Heart right ventricle (tissue), 16 donors: Measurements from ENCODE around the gene BLACAT1. TPM values are rescaled to one million over a fixed set of nuclear protein-coding genes. Genes with fewer than 3 reads are reported as not detected.
"Not testable (repeated sequence)": the region's sequence is repeated elsewhere in the genome, so short reads cannot be mapped to it uniquely, and the experiment has no call there.

Source experiments
- ATAC-seq, 8 donors: fragments of 200-7000 bp; cut with Tn5 transposase; one replicate each; pipeline ENCODE4 v1.9.1; 2020; ENCODE audit warnings: mild to moderate bottlenecking in 8 of 8, moderate library complexity in 8 of 8, moderate number of reproducible peaks in 1 of 8
- DNase-seq, 2 donors: peaks; one replicate each; pipeline ENCODE4 v3.0.0-alpha.2; 2020
- H3K27ac ChIP-seq, 10 donors: fragments of 200-600 bp; sonication (generic) in 2 of 10; one replicate each; pipeline versions ENCODE4 v1.5.0 to v1.8.0; 2020 to 2022; ENCODE audit warnings: mild to moderate bottlenecking in 3 of 10
- H3K27me3 ChIP-seq, 7 donors: fragments of 200-600 bp; one replicate each; pipeline ENCODE4 v1.8.0; 2021 to 2022; ENCODE audit warnings: mild to moderate bottlenecking in 2 of 7
- H3K36me3 ChIP-seq, 9 donors: fragments of 200-600 bp; sonication (generic) in 1 of 9; one replicate each; pipeline versions ENCODE4 v1.5.0 to v1.8.0; 2020 to 2022; ENCODE audit warnings: mild to moderate bottlenecking in 2 of 9
- H3K4me1 ChIP-seq, 9 donors: fragments of 200-600 bp; sonication (generic) in 1 of 9; one replicate each; pipeline versions ENCODE4 v1.5.0 to v1.8.0; 2020 to 2022; ENCODE audit warnings: mild to moderate bottlenecking in 4 of 9
- H3K4me3 ChIP-seq, 10 donors: fragments of 200-600 bp; sonication (generic) in 2 of 10; one replicate each; pipeline versions ENCODE4 v1.5.0 to v1.8.0; 2020 to 2022; ENCODE audit warnings: mild to moderate bottlenecking in 7 of 10, moderate library complexity in 2 of 10
- H3K9me3 ChIP-seq, 11 donors: fragments of 200-600 bp in 10 of 11; sonication (generic) in 2 of 11; one replicate each; pipeline versions ENCODE4 v1.5.0 to v1.8.0; 2013 to 2022; ENCODE audit warnings: mild to moderate bottlenecking in 2 of 11, control low read depth in 1 of 11, moderate library complexity in 1 of 11
- WGBS, 2 donors: extraction: QIAGEN DNeasy Blood & Tissue Kit; methylation state at CpG; one replicate each; pipeline ENCODE4 v1.1.7; 2013; ENCODE audit warnings: inconsistent platforms in 1 of 2; 5-methylcytosine and 5-hydroxymethylcytosine counted together
- intact Hi-C, 10 donors: fragments of 100-400 bp; cut with DNase I; formaldehyde crosslinking; loops; one replicate each; pipeline versions ENCODE4 v1.11.1 to v1.14.2; 2022
- polyA plus RNA-seq, 2 donors: library from polyadenylated mRNA; stranded (reverse); fragments of 200-250 nt; gene quantifications; one replicate each; pipeline ENCODE4 v1.2.3, GENCODE V29; 2013
- total RNA-seq, 10 donors: library from RNA; stranded (reverse); fragmentation: NEBNext Ultra II Directional in 3 of 10; extraction: Animal tissue kit (Norgen Biotek cat#: 25700) in 3 of 10; gene quantifications; one replicate each; pipeline versions ENCODE4 v1.2.1 to v1.2.4, GENCODE V29; 2021 to 2023
- TF ChIP-seq, protein P1 (sequence below), 9 donors: fragments of 200-600 bp; sonication (generic) in 2 of 9; IDR thresholded peaks; one replicate each; pipeline versions ENCODE4 v1.5.0 to v1.8.0; 2021 to 2022; ENCODE audit warnings: antibody characterized with exemption in 9 of 9, mild to moderate bottlenecking in 5 of 9, moderate library complexity in 1 of 9
- donor health status: Arrhythmogenic right ventricular cardiomyopathy.
- donor health status: ischemic (EF 13 %, LVEDD 7.1; RV severe dilation, severe dysfunction).
- donor health status: healthy with polysubstance abuse.
- donor health status: DM: no; HTN: yes; CAD: no.
- donor health status: DM: no; HTN: no; CAD: no.
- donor health status: ischemic (EF 25% LVEDD 6.9; RV normal size, moderate dysfunction).
- donor health status: ischemic (EF 25% LVEDD 5.7; RV mildly dilated, moderate dysfunction).
- donor health status: healthy.
- donor health status: DM: yes; HTN: yes; CAD: no.
- donor health status: Ischemic cardiomyopathy.
- donor health status: ischemic (EF 35%, LVEDD 5.7; RV mildly dilated, moderate dysfunction).
- donor health status: nonischemic (EF 11% LVEDD 7.7; RV severe dilation, severe dysfunction).
- donor health status: DM: yes; HTN: yes; CAD: no.
- donor health status: PGD.
- donor health status: ischemic (EF 29% LVEDD 5.4; RV normal size, mild dysfunction).
- donor health status: nonischemic (EF 23%, LVEDD 6.1; RV moderate dilation, normal function).

BLACAT1 gene
- total and polyA plus RNA-seq, 12 donors: 0.15 TPM; not detected in 11

DNA sequence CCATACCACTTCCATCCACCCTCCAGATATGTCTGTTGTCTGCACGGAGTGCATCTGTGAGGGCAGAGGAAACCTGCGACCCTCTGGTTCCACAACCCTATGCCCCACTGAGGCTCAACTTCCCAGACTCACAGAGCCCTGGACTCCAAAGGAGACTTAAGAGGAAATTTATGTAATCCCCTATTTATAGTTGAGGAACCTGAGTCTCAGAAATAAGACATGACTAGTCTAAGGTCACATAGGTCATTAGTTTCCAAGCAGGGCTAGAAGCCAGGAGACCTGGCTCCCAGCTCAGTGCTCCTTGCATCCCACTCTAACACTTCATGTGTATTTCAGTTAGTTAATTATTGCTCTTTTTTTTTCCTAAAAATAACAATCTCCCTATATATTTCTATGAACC is 18.3 kb downstream of the BLACAT1 start:
- Histone ChIP-seq H3K4me1 (peaks cover 13 to 58% (median 51%) of the 10 kb centered on the region in 9 donors), H3K27ac (no peak overlapping the region), H3K36me3 (no peaks in the 10 kb centered on the region), H3K9me3 (no peaks in the 10 kb centered on the region), H3K27me3 (peaks cover 0 to 9% (median 0%) of the 10 kb centered on the region in 7 donors), H3K4me3 (no peak overlapping the region)
- 89 to 91% methylated on average over 2 of the region's 2 CpGs for WGBS, 2 donors
- TF ChIP-seq, protein P1, sequence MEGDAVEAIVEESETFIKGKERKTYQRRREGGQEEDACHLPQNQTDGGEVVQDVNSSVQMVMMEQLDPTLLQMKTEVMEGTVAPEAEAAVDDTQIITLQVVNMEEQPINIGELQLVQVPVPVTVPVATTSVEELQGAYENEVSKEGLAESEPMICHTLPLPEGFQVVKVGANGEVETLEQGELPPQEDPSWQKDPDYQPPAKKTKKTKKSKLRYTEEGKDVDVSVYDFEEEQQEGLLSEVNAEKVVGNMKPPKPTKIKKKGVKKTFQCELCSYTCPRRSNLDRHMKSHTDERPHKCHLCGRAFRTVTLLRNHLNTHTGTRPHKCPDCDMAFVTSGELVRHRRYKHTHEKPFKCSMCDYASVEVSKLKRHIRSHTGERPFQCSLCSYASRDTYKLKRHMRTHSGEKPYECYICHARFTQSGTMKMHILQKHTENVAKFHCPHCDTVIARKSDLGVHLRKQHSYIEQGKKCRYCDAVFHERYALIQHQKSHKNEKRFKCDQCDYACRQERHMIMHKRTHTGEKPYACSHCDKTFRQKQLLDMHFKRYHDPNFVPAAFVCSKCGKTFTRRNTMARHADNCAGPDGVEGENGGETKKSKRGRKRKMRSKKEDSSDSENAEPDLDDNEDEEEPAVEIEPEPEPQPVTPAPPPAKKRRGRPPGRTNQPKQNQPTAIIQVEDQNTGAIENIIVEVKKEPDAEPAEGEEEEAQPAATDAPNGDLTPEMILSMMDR (IDR thresholded peaks at IDR 0.05): no peak
- ATAC-seq: no peak
- intact Hi-C loops: loop anchor here in 5 of 10 donors (5.0 to 10.0 kb wide), 4 partner anchors 40 to 83 kb away; partner anchors contain the start of gene KLHDC8A (in 1 of the 5)
- DNase-seq: no peak

DNA sequence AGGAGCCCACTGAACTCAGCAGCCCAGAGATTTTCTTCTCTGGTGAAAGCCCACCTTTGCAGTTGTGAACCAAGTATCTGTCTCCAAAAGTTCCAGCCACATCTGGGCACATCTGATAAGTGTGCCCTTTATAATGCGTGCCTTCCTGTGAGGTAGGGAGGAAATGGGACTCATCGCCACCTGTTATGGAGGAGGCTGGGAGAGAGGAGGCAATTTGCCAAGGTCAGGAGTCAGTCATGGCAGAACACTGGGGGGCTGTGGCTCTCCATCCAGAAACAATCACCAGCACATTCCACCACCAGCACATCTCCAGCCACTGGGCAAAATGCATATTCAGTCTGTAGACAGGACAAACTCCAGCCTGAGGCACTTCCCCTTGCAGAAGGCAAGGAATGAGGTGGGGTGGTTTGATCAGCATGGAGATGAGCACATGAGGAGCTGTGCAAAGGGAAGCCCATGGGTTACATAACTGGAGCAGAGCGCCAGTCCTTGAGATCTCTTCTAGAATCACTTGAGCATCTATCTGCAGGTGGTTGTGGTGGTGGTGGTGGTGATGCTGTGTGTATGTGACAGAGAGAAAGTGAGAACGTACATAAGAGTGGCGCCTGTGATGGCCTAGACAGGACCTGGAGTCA is 19.0 kb downstream of the BLACAT1 start:
- H3K27ac ChIP-seq: no peak overlapping the region
- intact Hi-C loops: loop anchor here in 5 of 10 donors (5.0 to 10.0 kb wide), 4 partner anchors 40 to 82 kb away; partner anchors contain the start of gene KLHDC8A (in 1 of the 5)
- ATAC-seq (no peak), DNase-seq (no peak)
- WGBS, 2 donors: 91 to 92% methylated on average over 5 of the region's 5 CpGs
- peaks cover 0 to 15% (median 0%) of the 10 kb centered on the region in 7 donors for H3K27me3 ChIP-seq
- H3K9me3 ChIP-seq: no peaks in the 10 kb centered on the region
- H3K4me1 ChIP-seq: peaks cover 13 to 54% (median 49%) of the 10 kb centered on the region in 9 donors
- TF ChIP-seq, protein P1 (IDR thresholded peaks at IDR 0.05): no peak
- H3K4me3 ChIP-seq: no peak overlapping the region
- no peaks in the 10 kb centered on the region for H3K36me3 ChIP-seq

DNA sequence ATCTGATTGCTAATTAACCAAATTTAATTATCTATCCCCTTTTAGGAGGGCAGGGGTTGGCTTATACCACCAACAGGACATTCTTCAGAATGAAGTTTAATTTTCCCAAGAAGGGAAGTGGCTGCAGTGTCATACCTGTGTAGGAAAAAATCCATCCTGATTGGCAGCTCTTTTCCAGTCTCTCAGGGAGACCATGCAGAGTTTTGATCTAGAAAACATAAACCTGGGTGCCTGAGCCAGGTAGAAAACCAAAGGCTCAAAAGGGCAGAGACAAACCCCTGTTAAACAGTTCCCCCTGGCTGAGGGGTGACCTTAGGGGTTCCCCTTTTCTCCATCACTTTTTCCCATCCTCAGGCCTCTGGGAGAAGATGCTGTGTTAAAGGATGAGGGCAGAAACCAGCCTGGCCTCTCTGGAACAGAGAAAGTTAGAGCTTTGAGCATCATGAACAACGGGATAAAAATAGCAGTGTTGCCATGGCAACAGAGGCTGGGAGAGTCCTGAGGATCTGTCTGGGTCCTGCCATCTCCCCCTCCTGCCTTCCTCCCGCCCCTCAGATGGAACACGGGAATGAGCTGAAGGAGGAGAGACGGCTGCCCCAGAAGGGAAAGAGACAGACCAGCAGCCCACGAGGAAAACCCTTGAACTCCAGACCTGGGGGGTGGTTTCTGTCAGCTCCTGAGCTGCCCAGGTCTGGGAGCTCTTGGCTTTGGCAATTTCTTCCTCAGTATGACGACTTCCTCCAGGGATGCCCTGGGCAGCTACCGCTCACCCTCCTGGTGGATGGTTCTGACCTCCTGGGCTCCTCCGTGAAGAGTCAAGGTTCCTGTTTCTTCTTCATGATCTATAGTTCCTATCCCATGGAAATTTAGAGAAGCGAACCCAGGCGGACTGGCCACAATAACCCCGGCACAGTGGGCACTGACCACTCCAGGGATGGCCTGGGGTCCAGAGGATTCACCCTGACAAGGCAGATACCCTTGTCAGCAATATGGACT is 20.0 kb downstream of the BLACAT1 start:
- no peak for ATAC-seq
- intact Hi-C loops: loop anchor here in 5 of 10 donors (5.0 to 10.0 kb wide), 4 partner anchors 39 to 81 kb away; partner anchors contain the start of gene KLHDC8A (in 1 of the 5)
- no peak overlapping the region for H3K4me3 ChIP-seq
- no peak for DNase-seq
- H3K4me1 ChIP-seq: peaks cover 13 to 47% (median 43%) of the 10 kb centered on the region in 9 donors
- no peaks in the 10 kb centered on the region for H3K36me3 ChIP-seq
- H3K9me3 ChIP-seq: no peaks in the 10 kb centered on the region
- H3K27ac ChIP-seq: no peak overlapping the region
- peaks cover 0 to 16% (median 0%) of the 10 kb centered on the region in 7 donors for H3K27me3 ChIP-seq
- TF ChIP-seq, protein P1 (IDR thresholded peaks at IDR 0.05): no peak
- 72 to 75% methylated on average over 11 of the region's 11 CpGs for WGBS, 2 donors

DNA sequence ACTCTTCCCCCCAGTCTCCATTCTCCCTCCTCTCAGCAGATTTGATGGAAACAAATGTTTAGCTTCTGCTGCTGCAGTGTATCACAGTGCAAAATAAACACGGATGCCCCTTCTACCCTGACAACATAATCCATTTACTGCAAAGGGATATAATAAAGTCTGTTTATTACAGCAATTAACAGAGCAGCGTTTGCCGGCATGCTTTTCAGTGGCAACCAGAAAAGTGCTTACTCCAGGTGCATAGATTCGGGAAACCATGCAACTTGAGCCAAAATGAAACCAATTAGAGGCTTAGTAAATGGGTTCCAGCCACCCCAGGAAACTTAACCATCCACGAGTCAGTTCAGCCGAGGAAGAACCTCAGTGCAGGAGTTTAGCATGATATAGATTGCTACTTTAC is 21.1 kb downstream of the BLACAT1 start:
- TF ChIP-seq, protein P1 (IDR thresholded peaks at IDR 0.05): no peak
- Histone ChIP-seq H3K36me3 (no peaks in the 10 kb centered on the region), H3K4me3 (no peak overlapping the region), H3K4me1 (peaks cover 13 to 41% (median 34%) of the 10 kb centered on the region in 9 donors), H3K9me3 (no peaks in the 10 kb centered on the region), H3K27me3 (peaks cover 0 to 16% (median 0%) of the 10 kb centered on the region in 7 donors), H3K27ac (no peak overlapping the region)
- intact Hi-C loops: loop anchor here in 6 of 10 donors (5.0 to 10.0 kb wide), 4 partner anchors 37 to 80 kb away; partner anchors contain the start of gene KLHDC8A (in 1 of the 6)
- 90 to 91% methylated on average over 6 of the region's 6 CpGs for WGBS, 2 donors
- ATAC-seq: no peak
- no peak for DNase-seq

DNA sequence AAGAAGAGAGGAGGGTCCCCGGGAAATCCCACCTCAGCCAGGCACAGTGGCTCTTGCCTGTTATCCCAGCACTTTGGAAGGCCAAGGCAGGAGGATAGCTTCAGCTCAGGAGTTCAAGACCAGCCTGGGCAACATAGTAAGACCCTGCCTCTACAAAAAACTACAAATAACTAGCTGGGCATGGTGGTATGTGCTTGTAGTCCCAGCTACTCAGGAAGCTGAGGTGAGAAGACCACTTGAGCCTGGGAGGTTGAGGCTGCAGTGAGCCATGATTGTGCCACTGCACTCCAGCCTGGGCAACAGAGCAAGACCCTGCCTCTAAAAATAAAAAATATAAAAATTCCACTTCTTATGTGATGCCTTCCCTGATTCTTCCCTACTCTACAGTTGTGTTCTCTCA is 23.2 kb downstream of the BLACAT1 start:
- H3K36me3 ChIP-seq, H3K9me3 ChIP-seq, DNase-seq, ATAC-seq, H3K4me3 ChIP-seq, H3K27ac ChIP-seq: not testable (repeated sequence)
- 92 to 93% methylated on average over 1 of the region's 1 CpG for WGBS, 2 donors
- Histone ChIP-seq H3K27me3 (peaks cover 0 to 16% (median 0%) of the 10 kb centered on the region in 7 donors), H3K4me1 (peaks cover 0 to 21% (median 14%) of the 10 kb centered on the region in 9 donors)
- intact Hi-C loops: loop anchor here in 3 of 10 donors (5.0 to 10.0 kb wide), 2 partner anchors 35 to 78 kb away; partner anchors contain the start of gene KLHDC8A (in 1 of the 3)
